B cell (primary cell): Measurements from ENCODE around the gene GRM4. TPM values are rescaled to one million over a fixed set of nuclear protein-coding genes. Genes with fewer than 3 reads are reported as not detected.

Experiments used
- ATAC-seq: fragments of 200-7000 bp; cut with Tn5 transposase; one replicate; pipeline ENCODE4 v1.10.0; 2021; ENCODE audit warnings: low read depth, mild to moderate bottlenecking, moderate number of reproducible peaks, moderate library complexity
- CTCF ChIA-PET: fragments of 350-600 bp; sonication (Branson Sonifier 250); formaldehyde crosslinking; loops from one replicate; lab custom pipeline; 2021; ENCODE audit warnings: antibody characterized with exemption, inconsistent platforms; lab: Charles Lee
- POLR2A ChIA-PET: fragments of 350-600 bp; sonication (Branson Sonifier 250); formaldehyde crosslinking; loops from one replicate; lab custom pipeline; 2021; ENCODE audit warnings: antibody characterized with exemption; lab: Charles Lee
- DNase-seq: peaks from one replicate; pipeline ENCODE4 v3.0.0; 2013
- H2AFZ ChIP-seq: 2 replicates; pipeline ENCODE4 v1.6.1; 2012; ENCODE audit warnings: mild to moderate bottlenecking, low read depth, low read length; ENCODE audit not compliant: insufficient read depth, poor library complexity, severe bottlenecking
- H3K27ac ChIP-seq, 2 donors: 1 replicate in 1 of 2; 2 replicates in 1 of 2; pipeline ENCODE4 v1.5.1; 2012 to 2013; ENCODE audit warnings: low read length in 2 of 2, mild to moderate bottlenecking in 2 of 2, moderate library complexity in 1 of 2
- H3K27me3 ChIP-seq, 4 experiments: fragments of 200-600 bp in 1 of 4; sonication (generic) in 1 of 4; replicated peaks in 1 of 4; 1 replicate in 2 of 4; 2 replicates in 2 of 4; pipeline versions ENCODE4 v1.6.1 to v1.7.0; 2013 to 2016; ENCODE audit warnings: low read length in 3 of 4, mild to moderate bottlenecking in 2 of 4, mixed read lengths in 1 of 4, moderate library complexity in 1 of 4; ENCODE audit not compliant: insufficient read depth in 4 of 4, control insufficient read depth in 3 of 4; ENCODE audit errors: control extremely low read depth in 1 of 4
- H3K36me3 ChIP-seq, 2 experiments: replicated peaks in 1 of 2; 1 replicate in 1 of 2; 2 replicates in 1 of 2; pipeline versions ENCODE4 v1.6.1 to v1.7.1; 2013; ENCODE audit warnings: low read length in 1 of 2; ENCODE audit not compliant: insufficient read depth in 2 of 2, control insufficient read depth in 1 of 2; ENCODE audit errors: control extremely low read depth in 1 of 2, extremely low read depth in 1 of 2
- H3K4me1 ChIP-seq, 2 donors: fragments of 200-600 bp in 1 of 2; sonication (generic) in 1 of 2; 1 replicate in 1 of 2; 2 replicates in 1 of 2; pipeline versions ENCODE4 v1.5.1 to v1.6.1; 2013 to 2017; ENCODE audit warnings: low read length in 2 of 2; ENCODE audit not compliant: control insufficient read depth in 2 of 2, insufficient read depth in 2 of 2
- H3K4me2 ChIP-seq: replicated peaks from 2 replicates; pipeline ENCODE3; 2012; ENCODE audit warnings: mild to moderate bottlenecking, low read depth, low read length; ENCODE audit not compliant: poor library complexity, severe bottlenecking
- H3K4me3 ChIP-seq, 5 experiments: fragments of 200-600 bp in 1 of 5; sonication (generic) in 1 of 5; 1 replicate in 3 of 5; 2 replicates in 2 of 5; pipeline versions ENCODE4 v1.5.1 to v1.7.0; 2011 to 2016; ENCODE audit warnings: low read length in 4 of 5, mild to moderate bottlenecking in 4 of 5, low read depth in 2 of 5, control low read depth in 1 of 5, moderate library complexity in 1 of 5; ENCODE audit not compliant: insufficient read depth in 1 of 5; ENCODE audit errors: control extremely low read depth in 1 of 5, extremely low read depth in 1 of 5
- H3K79me2 ChIP-seq: fragments of 200-600 bp; sonication (generic); one replicate; pipeline ENCODE4 v1.6.0; 2016; ENCODE audit warnings: low read length; ENCODE audit not compliant: control insufficient read depth, insufficient read depth
- H3K9ac ChIP-seq: fragments of 200-600 bp; sonication (generic); 2 replicates; pipeline ENCODE4 v1.6.1; 2017; ENCODE audit warnings: mild to moderate bottlenecking, low read length, moderate library complexity
- H3K9me3 ChIP-seq, 3 donors: one replicate each; pipeline versions ENCODE4 v1.6.1 to v1.7.1; 2013; ENCODE audit warnings: low read length in 2 of 3; ENCODE audit not compliant: control insufficient read depth in 2 of 3, insufficient read depth in 1 of 3; ENCODE audit errors: control extremely low read depth in 1 of 3
- H4K20me1 ChIP-seq: 2 replicates; pipeline ENCODE4 v1.6.0; 2012; ENCODE audit warnings: mild to moderate bottlenecking, low read length; ENCODE audit not compliant: insufficient read depth, control insufficient read depth, poor library complexity, severe bottlenecking
- H3K27ac Mint-ChIP-seq: one replicate; pipeline ENCODE4 v1.8.0; 2021; ENCODE audit warnings: mixed read lengths
- H3K27me3 Mint-ChIP-seq: one replicate; pipeline ENCODE4 v1.8.0; 2021; ENCODE audit warnings: mixed read lengths
- H3K4me1 Mint-ChIP-seq: one replicate; pipeline ENCODE4 v1.8.0; 2021; ENCODE audit warnings: mixed read lengths
- H3K4me3 Mint-ChIP-seq: one replicate; pipeline ENCODE4 v1.8.0; 2021; ENCODE audit warnings: mixed read lengths
- H3K9me3 Mint-ChIP-seq: one replicate; pipeline ENCODE4 v1.8.0; 2022; ENCODE audit warnings: mixed read lengths; ENCODE audit not compliant: insufficient read depth
- EZH2 ChIP-seq: IDR thresholded peaks from 2 replicates; pipeline ENCODE4 v1.6.1; 2012; ENCODE audit warnings: borderline replicate concordance, low read depth, mild to moderate bottlenecking, moderate library complexity, low read length; ENCODE audit not compliant: insufficient read depth, poor library complexity, severe bottlenecking
- WGBS: methylation state at CpG from one replicate; pipeline ENCODE4 v1.1.5; 2013; ENCODE audit warnings: missing lambda C conversion rate; ENCODE audit not compliant: insufficient coverage; 5-methylcytosine and 5-hydroxymethylcytosine counted together
- intact Hi-C: fragments of 100-400 bp; cut with micrococcal nuclease; formaldehyde crosslinking; loops from one replicate; pipeline ENCODE4 v1.10.0; 2022
- polyA plus RNA-seq: library from polyadenylated mRNA; depleted of rRNA; stranded (reverse); fragments of >200 nt; gene quantifications from 2 replicates; pipeline ENCODE4 v1.2.3, GENCODE V29; 2012
- total RNA-seq, 2 donors: library from RNA; stranded (reverse); fragments of 120-200 nt in 1 of 2; gene quantifications; 1 replicate in 1 of 2; 2 replicates in 1 of 2; pipeline versions ENCODE4 v1.2.3 to v1.2.4, GENCODE V29; 2013 to 2022
- TF ChIP-seq, protein P1 (sequence below): fragments of 200-600 bp; IDR thresholded peaks from one replicate; pipeline ENCODE4 v1.8.0; 2022; ENCODE audit warnings: antibody characterized with exemption, mild to moderate bottlenecking

Gene GRM4
- total and polyA plus RNA-seq, 2 donors (not counting 1 experiment from before 2014, with no cell fraction given): 0.04 TPM; not detected in 1

DNA sequence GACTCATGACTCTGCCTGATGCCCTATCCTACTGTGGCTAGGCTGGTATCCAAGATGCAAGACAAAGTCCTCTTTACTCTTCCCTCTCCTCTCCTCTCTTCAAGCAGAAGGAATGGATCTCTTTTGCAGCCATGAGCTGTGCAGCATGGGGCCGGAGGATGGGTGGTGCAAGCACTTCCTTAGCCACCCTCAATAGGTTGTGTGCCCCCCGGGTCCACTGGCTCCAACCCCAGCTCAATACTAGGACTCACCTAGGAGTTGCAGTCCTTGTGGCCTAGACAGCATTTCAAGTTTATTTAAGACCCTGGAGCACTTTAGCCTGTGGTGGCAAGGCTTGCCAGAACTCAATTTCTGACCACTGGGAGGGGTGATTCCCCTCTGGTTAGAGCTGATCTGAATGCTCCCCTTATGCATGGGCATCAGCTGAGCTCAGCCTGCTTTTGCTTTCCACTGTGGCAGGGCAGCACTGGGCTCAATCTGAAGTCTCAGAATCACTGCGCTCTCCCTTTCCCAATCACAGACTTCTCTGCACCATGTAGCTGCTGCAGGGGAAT lies 29.0 kb upstream of the GRM4 start:
- Histone ChIP-seq H3K4me2 (no peak overlapping the region), H3K27me3 (no peaks in the 10 kb centered on the region), H3K9ac (no peak overlapping the region), H4K20me1 (no peaks in the 10 kb centered on the region), H3K4me3 (no peak overlapping the region), H3K79me2 (no peaks in the 10 kb centered on the region), H2AFZ (no peak overlapping the region), H3K27ac (no peak overlapping the region), H3K9me3 (no peaks in the 10 kb centered on the region), H3K4me1 (no peaks in the 10 kb centered on the region), H3K36me3 (no peaks in the 10 kb centered on the region)
- Mint-ChIP-seq H3K27me3 (no peaks in the 10 kb centered on the region), H3K4me1 (no peaks in the 10 kb centered on the region), H3K9me3 (no peaks in the 10 kb centered on the region), H3K4me3 (no peak overlapping the region), H3K27ac (no peak overlapping the region)
- no peak for DNase-seq
- intact Hi-C loops: no loop called here
- ATAC-seq: no peak
- CTCF ChIA-PET: interaction anchor here (0.7 kb wide), 1 partner anchor 21 kb away, joined by 3 read pairs; no protein-coding TSS in a partner anchor
- 100% methylated on average over 2 of the region's 3 CpGs for WGBS
- TF ChIP-seq, protein P1, sequence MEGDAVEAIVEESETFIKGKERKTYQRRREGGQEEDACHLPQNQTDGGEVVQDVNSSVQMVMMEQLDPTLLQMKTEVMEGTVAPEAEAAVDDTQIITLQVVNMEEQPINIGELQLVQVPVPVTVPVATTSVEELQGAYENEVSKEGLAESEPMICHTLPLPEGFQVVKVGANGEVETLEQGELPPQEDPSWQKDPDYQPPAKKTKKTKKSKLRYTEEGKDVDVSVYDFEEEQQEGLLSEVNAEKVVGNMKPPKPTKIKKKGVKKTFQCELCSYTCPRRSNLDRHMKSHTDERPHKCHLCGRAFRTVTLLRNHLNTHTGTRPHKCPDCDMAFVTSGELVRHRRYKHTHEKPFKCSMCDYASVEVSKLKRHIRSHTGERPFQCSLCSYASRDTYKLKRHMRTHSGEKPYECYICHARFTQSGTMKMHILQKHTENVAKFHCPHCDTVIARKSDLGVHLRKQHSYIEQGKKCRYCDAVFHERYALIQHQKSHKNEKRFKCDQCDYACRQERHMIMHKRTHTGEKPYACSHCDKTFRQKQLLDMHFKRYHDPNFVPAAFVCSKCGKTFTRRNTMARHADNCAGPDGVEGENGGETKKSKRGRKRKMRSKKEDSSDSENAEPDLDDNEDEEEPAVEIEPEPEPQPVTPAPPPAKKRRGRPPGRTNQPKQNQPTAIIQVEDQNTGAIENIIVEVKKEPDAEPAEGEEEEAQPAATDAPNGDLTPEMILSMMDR: no peak
- no peak for TF ChIP-seq EZH2
- POLR2A ChIA-PET: no interaction called here

DNA sequence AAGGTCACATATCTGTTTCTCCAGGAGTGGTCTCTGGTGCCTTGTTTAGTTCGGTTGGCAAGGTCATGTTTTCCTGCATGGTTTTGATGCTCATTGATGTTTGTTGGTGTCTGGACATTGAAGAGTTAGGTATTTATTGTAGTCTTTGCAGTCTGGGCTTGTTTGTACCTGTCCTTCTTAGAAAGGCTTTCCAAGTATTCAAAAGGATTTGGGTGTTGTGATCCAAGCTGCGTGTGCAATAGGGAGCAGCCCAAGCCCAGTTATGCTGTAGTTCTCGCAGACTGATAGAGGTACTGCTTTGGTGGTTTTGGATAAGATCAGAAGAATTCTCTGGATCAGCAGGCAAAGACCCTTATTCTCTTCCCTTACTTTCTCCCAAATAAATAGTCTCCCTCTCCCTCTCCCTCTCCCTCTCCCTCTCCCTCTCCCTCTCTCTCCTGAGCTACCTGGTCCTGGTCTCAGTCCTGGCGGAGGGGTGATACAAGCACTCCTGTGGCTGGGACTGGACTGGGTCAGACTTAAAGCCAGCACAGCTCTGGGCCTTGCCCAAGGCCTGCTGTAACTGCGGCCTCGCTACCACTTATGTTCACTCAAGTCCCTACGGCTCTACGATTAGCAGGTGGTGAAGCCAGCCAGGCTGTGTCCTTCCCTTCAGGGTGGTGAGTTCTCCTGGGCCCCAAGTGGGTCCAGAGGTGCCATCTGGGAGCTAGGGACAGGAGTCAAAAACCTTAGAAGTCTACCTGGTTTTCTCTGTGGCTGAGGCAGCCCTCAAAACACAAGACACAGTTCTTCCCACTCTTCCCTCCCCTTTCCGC lies 27.3 kb upstream of the GRM4 start:
- intact Hi-C loops: no loop called here
- no peaks in the 10 kb centered on the region for H3K27me3 Mint-ChIP-seq
- no peak for DNase-seq
- Histone ChIP-seq H3K27me3 (no peaks in the 10 kb centered on the region), H3K36me3 (no peaks in the 10 kb centered on the region), H3K27ac (no peak overlapping the region), H3K79me2 (no peaks in the 10 kb centered on the region), H4K20me1 (no peaks in the 10 kb centered on the region), H3K4me3 (no peak overlapping the region), H3K9ac (no peak overlapping the region), H3K4me2 (no peak overlapping the region), H3K4me1 (no peaks in the 10 kb centered on the region), H3K9me3 (no peaks in the 10 kb centered on the region), H2AFZ (no peak overlapping the region)
- CTCF ChIA-PET: interaction anchor here (0.6 kb wide), 1 partner anchor 12 kb away, joined by 3 read pairs; no protein-coding TSS in a partner anchor
- H3K4me3 Mint-ChIP-seq: no peak overlapping the region
- no peaks in the 10 kb centered on the region for H3K4me1 Mint-ChIP-seq
- ATAC-seq: no peak
- TF ChIP-seq EZH2: no peak
- TF ChIP-seq, protein P1: no peak
- no peak overlapping the region for H3K27ac Mint-ChIP-seq
- WGBS: 94% methylated on average over 5 of the region's 9 CpGs
- POLR2A ChIA-PET: no interaction called here
- no peaks in the 10 kb centered on the region for H3K9me3 Mint-ChIP-seq
